GM21825 (cell line): Measurements from ENCODE around the gene ARPIN.
"Not testable (repeated sequence)": the region's sequence is repeated elsewhere in the genome, so short reads cannot be mapped to it uniquely, and the experiment has no call there.

Experiments used
- ATAC-seq: cut with Tn5 transposase; IDR thresholded peaks from one replicate; pipeline ENCODE4 v1.9.1; 2021; ENCODE audit warnings: mild to moderate bottlenecking, moderate library complexity; ENCODE audit not compliant: unreplicated experiment

ARPIN gene

GRCh38 chr15:89880727-89881126 lies 32.0 kb downstream of the ARPIN start:
- no peak for ATAC-seq

DNA sequence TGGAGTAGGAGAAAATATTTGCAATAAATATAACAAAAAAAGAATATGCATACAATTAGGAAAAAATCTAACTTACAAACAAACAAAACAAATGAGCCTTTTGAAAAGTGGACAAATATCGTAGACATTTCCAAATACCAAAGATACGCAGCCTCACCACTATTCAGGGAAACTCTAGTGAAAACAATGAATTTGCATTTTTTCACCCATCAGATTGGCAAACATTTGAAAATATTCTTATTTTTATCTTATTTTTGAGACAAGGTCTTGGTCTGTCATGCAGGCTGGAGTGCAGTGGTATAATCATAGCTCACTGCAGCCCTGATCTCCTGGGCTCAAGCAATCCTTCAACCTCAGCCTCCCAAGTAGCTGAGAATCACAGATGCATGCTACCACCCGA lies 34.4 kb downstream of the ARPIN start:
- ATAC-seq, result no peak

GRCh38 chr15:89877083-89877425 lies 35.7 kb downstream of the ARPIN start:
- ATAC-seq, result no peak

- ATAC-seq, result no peak
Measured at GRCh38 chr15:89876396-89877082, 36.2 kb downstream of the ARPIN start.

DNA sequence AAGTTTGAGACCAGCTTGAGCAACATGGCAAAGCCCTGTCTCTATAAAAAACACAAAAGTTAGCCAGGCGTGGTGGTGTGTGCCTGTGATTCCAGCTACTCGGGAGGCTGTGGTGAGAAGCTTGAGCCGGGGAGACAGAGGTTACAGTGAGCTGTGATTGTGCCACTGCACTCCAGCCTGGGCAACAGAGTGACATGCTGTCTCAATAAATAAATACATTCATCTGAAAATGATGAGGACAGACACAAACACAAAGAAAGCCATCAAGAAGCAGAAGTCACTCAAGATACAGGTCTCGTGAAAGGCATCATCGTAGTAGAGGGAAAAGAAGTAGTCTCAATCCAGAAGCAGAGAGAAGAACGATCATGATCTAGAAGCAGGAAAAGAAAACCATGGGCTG lies 37.0 kb downstream of the ARPIN start:
- no peak for ATAC-seq

GRCh38 chr15:89874926-89875564 lies 37.7 kb downstream of the ARPIN start:
- ATAC-seq, result peak; percentile 79

- no peak for ATAC-seq
Measured at GRCh38 chr15:89870688-89871288, 42.0 kb downstream of the ARPIN start.

DNA sequence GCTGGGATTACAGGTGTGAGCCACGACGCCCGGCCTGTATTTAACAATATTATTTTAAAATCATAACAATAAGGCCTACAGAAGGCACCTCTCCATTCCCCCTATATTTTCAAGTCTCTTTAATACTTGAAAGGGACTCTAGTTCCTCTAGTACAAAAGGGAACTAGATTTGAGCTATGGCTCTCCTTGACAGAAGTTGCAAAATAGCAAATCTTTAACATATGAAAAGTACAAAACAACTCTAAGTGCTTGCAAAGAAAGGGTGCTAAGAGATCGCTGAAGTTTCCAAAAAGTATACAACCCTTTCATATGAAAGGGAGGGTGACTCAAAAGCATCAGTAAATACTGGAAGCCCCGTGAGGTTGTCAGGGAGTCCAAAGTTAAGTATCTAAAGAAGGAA lies 42.7 kb downstream of the ARPIN start:
- ATAC-seq, result no peak

DNA sequence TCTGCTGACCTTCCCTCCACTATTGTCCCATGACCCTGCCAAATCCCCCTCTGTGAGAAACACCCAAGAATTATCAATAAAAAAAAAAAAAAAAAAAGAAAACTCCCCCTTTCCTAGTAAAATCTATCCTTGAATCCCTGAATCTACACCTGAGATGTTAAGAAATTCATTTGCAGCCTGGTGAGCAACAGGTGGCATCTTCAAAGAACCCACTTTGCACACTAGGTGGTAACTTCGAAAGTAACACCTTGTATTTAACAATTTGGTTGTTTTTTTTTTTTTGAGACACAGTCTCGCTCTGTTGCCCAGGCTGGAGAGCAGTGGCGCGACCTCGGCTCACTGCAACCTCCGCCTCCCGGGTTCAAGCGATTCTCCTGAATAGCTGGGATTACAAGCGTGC lies 43.3 kb downstream of the ARPIN start:
- not testable (repeated sequence) for ATAC-seq

DNA sequence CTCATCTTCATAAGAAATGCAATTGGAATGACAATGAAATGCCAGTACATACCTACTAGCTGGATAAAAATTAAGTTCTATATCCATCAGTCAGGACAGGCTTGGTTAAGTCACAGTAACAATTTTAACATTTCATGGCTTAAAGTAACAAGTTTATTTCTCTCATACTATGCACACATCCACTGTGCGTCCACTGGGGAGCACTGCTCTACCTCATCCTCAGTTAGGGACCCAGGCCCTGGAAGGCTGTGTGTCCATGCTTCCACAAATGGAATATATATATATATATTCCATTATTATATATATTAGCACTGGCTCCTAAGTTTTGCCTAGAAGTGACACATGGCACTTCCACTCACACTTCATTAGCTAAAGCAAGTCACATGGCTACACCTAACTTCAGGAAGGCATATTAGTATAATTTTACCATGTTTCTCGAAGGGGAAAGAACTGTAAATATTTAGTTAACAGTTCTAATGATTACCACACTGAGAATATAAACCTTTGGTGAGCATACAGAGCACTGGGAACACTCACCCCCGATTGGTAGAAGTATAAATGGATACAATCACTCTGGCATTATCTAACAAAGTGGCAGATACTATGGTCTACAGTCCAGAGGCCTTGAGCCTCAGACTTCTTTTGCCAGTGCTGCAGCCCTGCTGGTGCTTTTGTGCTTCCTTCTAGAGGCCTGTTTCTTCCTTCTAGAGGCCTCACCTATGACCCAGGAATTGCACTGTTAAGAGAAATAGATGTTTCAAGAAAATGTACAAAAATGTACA lies 47.6 kb downstream of the ARPIN start:
- ATAC-seq, result no peak

GRCh38 chr15:89863918-89864317 lies 48.8 kb downstream of the ARPIN start:
- no peak for ATAC-seq

DNA sequence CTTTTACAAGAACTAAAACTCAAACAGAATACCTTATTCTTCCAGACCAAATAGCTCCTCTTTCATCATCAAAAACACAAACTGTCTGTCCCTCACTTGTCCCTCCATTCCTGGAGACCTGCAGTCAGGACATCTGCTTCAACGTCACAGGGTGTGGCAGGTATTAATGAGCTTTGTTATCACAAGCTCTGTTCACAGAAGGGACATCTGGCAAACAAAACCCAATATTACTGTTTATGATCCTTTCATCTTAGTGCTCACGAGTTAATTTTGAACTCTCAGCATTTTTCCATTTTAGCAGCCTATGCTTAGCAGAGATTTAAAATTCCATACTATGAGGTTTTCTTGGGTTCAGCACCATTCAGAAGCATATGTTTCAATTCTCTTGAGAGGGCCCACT lies 51.9 kb downstream of the ARPIN start:
- ATAC-seq, result no peak

DNA sequence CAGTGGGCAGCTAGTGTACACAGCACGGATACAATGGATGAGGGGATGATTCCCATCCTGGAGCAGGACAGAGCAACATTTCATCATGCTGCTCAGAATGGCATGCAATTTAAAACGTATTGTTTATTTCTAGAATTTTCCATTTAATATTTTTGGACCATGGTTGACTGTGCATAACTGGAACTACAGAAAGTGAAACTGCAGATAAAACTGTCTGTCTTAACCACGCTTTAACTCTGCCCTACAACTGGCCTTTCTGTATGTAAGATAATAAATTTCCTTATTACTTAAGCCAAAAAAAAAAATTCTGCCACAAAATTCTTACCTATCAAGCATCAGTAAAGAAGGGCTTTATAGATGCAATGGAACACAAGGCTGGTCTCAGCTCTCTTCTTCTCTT lies 52.3 kb downstream of the ARPIN start:
- no peak for ATAC-seq

DNA sequence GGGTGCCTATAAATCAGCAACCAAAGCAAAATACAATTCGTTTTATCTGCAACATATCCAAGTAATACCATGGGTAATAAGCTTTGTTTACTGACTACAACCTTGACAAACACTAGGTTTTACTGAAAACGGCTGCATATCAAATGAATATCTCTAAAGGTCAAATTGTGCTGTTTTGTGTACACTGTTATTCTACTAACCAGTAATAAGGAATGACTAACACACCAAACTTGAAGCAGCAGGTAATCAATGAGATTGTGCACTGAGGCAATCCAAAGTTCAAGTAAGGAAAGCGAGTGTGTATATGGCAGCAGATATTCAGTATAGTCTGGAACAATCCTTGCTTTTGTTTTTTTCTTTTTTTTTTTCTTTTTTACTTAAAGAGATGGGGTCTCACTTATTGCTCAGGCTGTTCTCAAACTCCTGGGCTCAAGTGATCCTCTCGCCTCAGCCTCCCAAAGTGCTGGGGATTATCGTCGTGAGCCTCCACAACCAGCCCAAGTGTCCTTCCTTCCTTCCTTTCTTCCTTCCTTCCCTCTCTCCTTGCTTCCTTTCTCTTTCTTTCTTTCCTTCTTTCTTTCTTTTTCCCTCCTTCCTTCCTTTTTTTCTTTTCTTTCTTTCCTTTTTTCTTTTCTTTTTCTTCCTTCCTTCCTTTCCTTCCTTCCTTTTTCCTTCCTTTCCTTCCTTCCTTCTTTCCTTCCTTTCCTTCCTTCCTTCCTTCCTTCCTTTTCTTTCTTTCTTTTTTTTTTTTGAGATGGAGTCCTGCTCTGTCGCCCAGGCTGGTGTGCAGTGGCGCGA lies 53.9 kb downstream of the ARPIN start:
- no peak for ATAC-seq

DNA sequence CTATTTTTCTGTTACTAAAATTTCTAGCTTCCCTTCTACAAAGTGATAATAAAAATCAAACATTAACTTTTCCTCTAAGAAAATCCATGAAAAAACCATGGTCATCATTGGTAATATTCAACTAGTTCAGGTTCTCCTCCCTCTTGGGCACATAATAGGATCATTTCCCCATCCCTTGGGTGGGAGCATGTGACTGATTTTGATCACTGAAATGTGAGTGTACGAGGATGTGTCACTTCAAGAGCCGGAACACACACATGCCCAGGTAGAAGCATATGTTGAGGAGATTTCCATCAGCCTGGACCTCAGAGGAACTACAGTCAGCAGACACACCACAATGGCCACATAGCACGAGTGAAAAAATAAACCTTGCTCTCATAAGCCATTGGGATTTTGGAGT lies 55.1 kb downstream of the ARPIN start:
- no peak for ATAC-seq

DNA sequence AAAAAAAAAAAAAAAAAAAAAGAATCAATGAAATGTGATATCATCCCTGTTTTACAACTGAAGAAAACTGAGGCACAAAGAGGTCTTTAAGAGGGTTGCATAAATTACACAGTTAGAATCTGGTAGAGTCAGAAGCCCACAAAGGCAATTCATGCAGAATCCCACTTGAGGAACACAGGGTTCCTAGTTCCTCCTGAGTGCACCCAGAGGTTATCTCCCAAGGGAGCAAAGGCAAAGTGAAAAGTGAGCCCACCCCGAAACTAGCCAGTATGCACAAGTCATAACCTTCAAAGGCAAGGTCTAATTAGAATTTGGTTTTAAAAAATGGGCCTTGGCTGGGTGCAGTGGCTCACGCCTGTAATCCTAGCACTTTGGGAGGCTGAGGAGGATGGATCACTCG lies 56.8 kb downstream of the ARPIN start:
- ATAC-seq, result no peak

- not testable (repeated sequence) for ATAC-seq
Measured at GRCh38 chr15:89854863-89855262, 57.9 kb downstream of the ARPIN start.

DNA sequence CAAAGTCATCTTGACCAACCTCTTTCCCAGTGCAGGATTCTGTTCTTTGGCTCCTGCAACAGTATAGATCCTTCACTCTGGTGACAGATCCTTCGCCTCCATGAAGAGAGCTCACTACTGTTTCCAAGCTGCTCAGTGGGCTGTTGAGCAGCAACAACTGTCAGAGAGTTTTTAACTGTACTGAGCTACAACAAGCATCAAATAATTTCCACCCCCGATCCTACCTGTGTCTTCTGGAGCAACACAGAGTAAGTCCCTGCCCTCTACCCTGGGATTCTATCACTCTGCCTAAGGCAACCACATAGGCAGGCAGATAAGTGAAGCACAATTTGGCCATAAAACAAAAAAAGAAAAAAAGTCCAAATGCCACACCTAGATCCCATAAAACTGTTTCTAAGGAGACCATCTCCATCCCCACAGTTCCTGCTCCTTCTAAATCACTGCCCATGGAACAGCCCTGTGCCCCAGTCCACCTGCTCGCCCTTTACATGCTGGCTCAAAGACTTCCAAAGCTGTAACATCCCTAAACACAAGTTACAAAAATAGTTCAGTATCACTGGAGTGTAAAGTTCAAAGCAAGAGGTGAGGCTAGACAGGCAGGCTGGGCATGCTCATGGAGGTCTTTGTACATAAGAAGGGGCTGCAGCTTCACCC lies 60.3 kb downstream of the ARPIN start:
- ATAC-seq, result no peak

- ATAC-seq, result peak; percentile 62
Measured at GRCh38 chr15:89851673-89852341, 60.9 kb downstream of the ARPIN start.

DNA sequence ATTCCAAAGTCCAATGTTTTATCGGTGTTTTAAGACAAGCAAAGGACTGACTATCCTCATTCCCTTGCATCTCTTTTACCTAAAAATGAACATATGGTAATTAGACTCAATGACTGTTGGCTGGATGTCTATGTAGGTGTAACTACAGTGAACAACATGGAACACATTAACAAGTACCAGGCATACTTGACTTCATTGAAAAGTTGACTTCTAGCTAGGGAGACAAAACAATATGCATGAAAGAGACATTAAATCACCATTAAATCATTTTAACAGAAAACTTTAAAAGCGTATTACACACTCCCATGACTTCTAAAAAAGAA lies 63.8 kb downstream of the ARPIN start:
- ATAC-seq, result no peak
